H1 (cell line): ENCODE results near the gene FARS2. TPM values are rescaled to one million over a fixed set of nuclear protein-coding genes. Genes with fewer than 3 reads are reported as not detected.
A peak's percentile ranks its signal among the peaks of the same experiment; 100 is the strongest.

Source experiments
- CTCF ChIA-PET: fragments of 300-600 bp; sonication (Branson Sonifier 250); formaldehyde crosslinking; loops from one replicate; lab custom pipeline; 2021; ENCODE audit not compliant: partially characterized antibody; lab: Charles Lee
- POLR2A ChIA-PET: fragments of 300-600 bp; sonication (Branson Sonifier 250); formaldehyde crosslinking; loops from one replicate; lab custom pipeline; 2021; ENCODE audit warnings: inconsistent platforms; ENCODE audit not compliant: partially characterized antibody; lab: Charles Lee
- DNase-seq, 2 experiments: peaks; one replicate each; pipeline versions ENCODE4 v3.0.0 to v3.0.0-alpha.2; 2010 to 2022; ENCODE audit warnings: low spot score in 2 of 2, low read depth in 1 of 2, mixed read lengths in 1 of 2
- FAIRE-seq: peaks from 2 replicates; lab custom pipeline; 2011; peaks lifted over from hg19 to GRCh38; lab: Jason Lieb, UNC
- H2AFZ ChIP-seq: 2 replicates; pipeline ENCODE4 v1.8.1; 2012; ENCODE audit warnings: low read length, inconsistent platforms
- H2AK5ac ChIP-seq: 2 replicates; pipeline ENCODE4 v1.6.1; 2013; ENCODE audit warnings: low read depth, low read length
- H2BK120ac ChIP-seq: replicated peaks from 2 replicates; pipeline ENCODE3; 2013; ENCODE audit warnings: low read depth, low read length, inconsistent platforms
- H2BK12ac ChIP-seq: 2 replicates; pipeline ENCODE4 v1.6.1; 2013; ENCODE audit warnings: low read depth, low read length
- H2BK15ac ChIP-seq: 2 replicates; pipeline ENCODE4 v1.6.1; 2013; ENCODE audit warnings: low read length
- H2BK20ac ChIP-seq: 2 replicates; pipeline ENCODE4 v1.6.1; 2013; ENCODE audit warnings: low read length
- H2BK5ac ChIP-seq: 2 replicates; pipeline ENCODE4 v1.6.1; 2013; ENCODE audit warnings: low read depth, low read length
- H3K14ac ChIP-seq: 2 replicates; pipeline ENCODE4 v1.6.1; 2013; ENCODE audit warnings: inconsistent platforms; ENCODE audit not compliant: insufficient read length
- H3K18ac ChIP-seq: 2 replicates; pipeline ENCODE4 v1.6.1; 2013; ENCODE audit warnings: low read length; ENCODE audit errors: extremely low read depth
- H3K23ac ChIP-seq: 2 replicates; pipeline ENCODE4 v1.6.1; 2013; ENCODE audit warnings: inconsistent platforms; ENCODE audit not compliant: insufficient read length
- H3K23me2 ChIP-seq: 2 replicates; pipeline ENCODE4 v1.6.1; 2013; ENCODE audit warnings: low read depth, low read length
- H3K27ac ChIP-seq: 2 replicates; pipeline ENCODE4 v1.6.1; 2011; ENCODE audit warnings: low read depth, low read length, inconsistent platforms
- H3K27me3 ChIP-seq, 4 experiments: replicated peaks in 1 of 4; 1 replicate in 1 of 4; 2 replicates in 3 of 4; pipeline versions ENCODE4 v1.6.1 to v1.8.1; 2011 to 2013; ENCODE audit warnings: low read length in 3 of 4, mild to moderate bottlenecking in 3 of 4, inconsistent platforms in 2 of 4, mixed read lengths in 2 of 4, moderate library complexity in 1 of 4; ENCODE audit not compliant: control insufficient read depth in 3 of 4, insufficient read depth in 3 of 4; ENCODE audit errors: extremely low read depth in 1 of 4
- H3K36me3 ChIP-seq, 4 experiments: 2 replicates each; pipeline versions ENCODE4 v1.6.1 to v1.8.1; 2011 to 2013; ENCODE audit warnings: mild to moderate bottlenecking in 4 of 4, low read length in 3 of 4, moderate library complexity in 2 of 4, control low read depth in 1 of 4, inconsistent platforms in 1 of 4; ENCODE audit not compliant: insufficient read depth in 4 of 4, control insufficient read depth in 2 of 4
- H3K4ac ChIP-seq: replicated peaks from 2 replicates; pipeline ENCODE3; 2013; ENCODE audit warnings: low read length, low read depth, mixed read lengths, inconsistent platforms; ENCODE audit not compliant: insufficient read length
- H3K4me1 ChIP-seq, 4 experiments: replicated peaks in 1 of 4; 1 replicate in 1 of 4; 2 replicates in 3 of 4; pipeline versions ENCODE4 v1.6.1 to v1.8.1; 2011 to 2013; ENCODE audit warnings: low read length in 3 of 4, inconsistent platforms in 2 of 4, mixed read lengths in 1 of 4; ENCODE audit not compliant: insufficient read depth in 4 of 4, control insufficient read depth in 3 of 4
- H3K4me2 ChIP-seq, 2 experiments: 2 replicates each; pipeline versions ENCODE4 v1.6.1 to v1.8.1; 2011 to 2013; ENCODE audit warnings: low read depth in 2 of 2, low read length in 2 of 2, control low read depth in 1 of 2, inconsistent platforms in 1 of 2, mild to moderate bottlenecking in 1 of 2; ENCODE audit not compliant: insufficient read depth in 1 of 2
- H3K4me3 ChIP-seq, 4 experiments: fragments of 200-600, 300-600 bp in 1 of 4; sonication (generic), shearing (Covaris generic), sonication (Bioruptor Twin) in 1 of 4; 2 replicates each; pipeline versions ENCODE4 v1.5.1 to v1.8.1; 2011 to 2016; ENCODE audit warnings: low read length in 4 of 4, low read depth in 3 of 4, control low read depth in 2 of 4, inconsistent platforms in 2 of 4, mild to moderate bottlenecking in 2 of 4, mixed read lengths in 1 of 4, moderate library complexity in 1 of 4; ENCODE audit not compliant: insufficient read depth in 2 of 4; ENCODE audit errors: extremely low read depth in 1 of 4
- H3K56ac ChIP-seq: replicated peaks from 2 replicates; pipeline ENCODE3; 2013; ENCODE audit warnings: low read depth, mild to moderate bottlenecking, mixed read lengths, low read length, inconsistent platforms; ENCODE audit not compliant: insufficient read length
- H3K79me1 ChIP-seq: 2 replicates; pipeline ENCODE4 v1.6.1; 2013; ENCODE audit warnings: low read depth, low read length, control low read depth
- H3K79me2 ChIP-seq, 2 experiments: 2 replicates each; pipeline versions ENCODE4 v1.6.1 to v1.8.1; 2012 to 2013; ENCODE audit warnings: low read length in 2 of 2, mild to moderate bottlenecking in 2 of 2, inconsistent platforms in 1 of 2; ENCODE audit not compliant: insufficient read depth in 2 of 2, control insufficient read depth in 1 of 2
- H3K9ac ChIP-seq, 4 experiments: replicated peaks in 1 of 4; 1 replicate in 1 of 4; 2 replicates in 3 of 4; pipeline versions ENCODE4 v1.6.1 to v1.8.1; 2011 to 2013; ENCODE audit warnings: low read depth in 3 of 4, low read length in 3 of 4, control low read depth in 2 of 4, mild to moderate bottlenecking in 2 of 4, moderate library complexity in 2 of 4, inconsistent platforms in 1 of 4; ENCODE audit errors: extremely low read depth in 1 of 4
- H3K9me3 ChIP-seq, 2 experiments: 2 replicates each; pipeline versions ENCODE4 v1.6.1 to v1.8.1; 2012 to 2013; ENCODE audit warnings: mild to moderate bottlenecking in 2 of 2, moderate library complexity in 2 of 2, control low read depth in 1 of 2, inconsistent platforms in 1 of 2, low read depth in 1 of 2, low read length in 1 of 2, mixed read lengths in 1 of 2; ENCODE audit not compliant: insufficient read depth in 2 of 2
- H4K20me1 ChIP-seq, 2 experiments: replicated peaks in 1 of 2; 2 replicates each; pipeline versions ENCODE3 to v1.8.1; 2011 to 2013; ENCODE audit warnings: inconsistent platforms in 2 of 2, low read length in 2 of 2, mild to moderate bottlenecking in 1 of 2; ENCODE audit not compliant: insufficient read depth in 2 of 2, control insufficient read depth in 1 of 2
- H4K5ac ChIP-seq: 2 replicates; pipeline ENCODE4 v1.6.1; 2013; ENCODE audit warnings: low read length, low read depth, mixed read lengths, inconsistent platforms; ENCODE audit not compliant: insufficient read length
- H4K8ac ChIP-seq: 2 replicates; pipeline ENCODE4 v1.8.0; 2013; ENCODE audit warnings: mild to moderate bottlenecking, moderate library complexity, low read length, inconsistent platforms; ENCODE audit not compliant: insufficient read depth; ENCODE audit errors: extremely low read depth
- H4K91ac ChIP-seq: replicated peaks from 2 replicates; pipeline ENCODE3; 2013; ENCODE audit warnings: low read length, mixed read lengths, inconsistent platforms; ENCODE audit not compliant: insufficient read length
- GABPA ChIP-seq: IDR thresholded peaks from 2 replicates; pipeline ENCODE4 v1.6.1; 2011; ENCODE audit warnings: mild to moderate bottlenecking, low read length, moderate library complexity, borderline replicate concordance; ENCODE audit not compliant: insufficient read depth
- MAFK ChIP-seq: IDR thresholded peaks from 2 replicates; pipeline ENCODE4 v1.6.1; 2012; ENCODE audit warnings: low read depth, mild to moderate bottlenecking, improper control_type of control experiment, low read length
- SIRT6 ChIP-seq: IDR thresholded peaks from one replicate; pipeline ENCODE4 v1.7.1; 2012; ENCODE audit warnings: low read length, inconsistent platforms
- SRF ChIP-seq: IDR thresholded peaks from 2 replicates; pipeline ENCODE4 v1.6.1; 2011; ENCODE audit warnings: mild to moderate bottlenecking, low read depth, low read length, moderate library complexity
- WGBS, 2 experiments: shearing (Covaris generic) in 1 of 2; methylation state at CpG; one replicate each; pipeline versions ENCODE4 v1.1.6 to v1.1.7; 2013 to 2015; ENCODE audit warnings: low lambda C conversion rate in 2 of 2, mixed read lengths in 2 of 2, inconsistent platforms in 1 of 2, low coverage in 1 of 2, missing lambda C conversion rate in 1 of 2; ENCODE audit not compliant: insufficient replicate concordance in 2 of 2, insufficient coverage in 1 of 2, insufficient read length in 1 of 2; ENCODE audit errors: extremely low coverage in 1 of 2, missing lambda C conversion rate in 1 of 2; 5-methylcytosine and 5-hydroxymethylcytosine counted together
- polyA plus RNA-seq, 7 experiments: library from polyadenylated mRNA; depleted of rRNA in 3 of 7; stranded (reverse) in 5 of 7; unstranded in 2 of 7; fragments of >200 nt in 5 of 7; fragments of 200-250 nt in 2 of 7; gene quantifications; 1 replicate in 5 of 7; 2 replicates in 1 of 7; 4 replicates in 1 of 7; pipeline versions ENCODE4 v1.2.1 to v1.2.3, GENCODE V29; 2011 to 2013; ENCODE audit warnings: missing spikeins in 2 of 7, mixed read lengths in 2 of 7
- total RNA-seq: library from RNA; stranded (reverse); fragmentation: NEBNext Ultra II Directional; extraction: Animal tissue kit (Norgen Biotek cat#: 25700); gene quantifications from 2 replicates; pipeline ENCODE4 v1.2.1, GENCODE V29; 2021

The FARS2 gene
- total and polyA plus RNA-seq, 2 of the 8 experiments (the other 6 are each of a cell fraction or from before 2014, with no cell fraction given): 11.7 to 14.4 TPM

DNA sequence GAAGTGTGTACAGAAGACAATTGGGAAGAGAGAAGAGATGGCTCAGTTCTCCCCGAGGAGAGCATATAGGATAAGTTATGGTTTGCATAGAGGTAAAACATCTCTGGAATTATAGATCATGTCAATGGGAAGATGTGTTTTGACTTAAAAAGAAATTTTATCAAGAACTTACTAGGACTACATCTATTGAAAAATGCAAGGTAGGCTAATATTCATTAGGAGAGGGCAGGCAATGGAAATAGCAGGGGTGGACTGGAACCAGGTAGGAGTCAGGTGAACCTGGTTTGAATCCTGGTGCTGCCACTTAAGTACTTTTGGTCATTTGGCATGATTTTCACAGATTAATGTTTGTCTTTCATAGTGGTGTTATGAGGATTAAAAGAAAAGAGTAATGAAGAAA, 96.2 kb downstream of the FARS2 start:
- peak overlapping the region; percentile 77 for H3K14ac ChIP-seq
- no peak overlapping the region for H3K27ac ChIP-seq
- H2BK15ac ChIP-seq: no peak overlapping the region
- no peak for TF ChIP-seq SRF
- no peak for TF ChIP-seq GABPA
- TF ChIP-seq SIRT6: no peak
- no peak for TF ChIP-seq MAFK
- no peak overlapping the region for H3K23ac ChIP-seq
- DNase-seq (no peak), FAIRE-seq (no peak)
- H3K9ac ChIP-seq: no peak overlapping the region
- no peak overlapping the region for H4K5ac ChIP-seq
- no peak overlapping the region for H4K8ac ChIP-seq
- POLR2A ChIA-PET: no interaction called here
- no peak overlapping the region for H3K4me3 ChIP-seq
- H3K4ac ChIP-seq: no peak overlapping the region
- H2BK120ac ChIP-seq: no peak overlapping the region
- H4K91ac ChIP-seq: no peak overlapping the region
- CTCF ChIA-PET: interaction anchor here (0.6 kb wide), 1 partner anchor 26 kb away, joined by 3 read pairs; no protein-coding TSS in a partner anchor
- H3K18ac ChIP-seq: no peak overlapping the region
- H2BK20ac ChIP-seq: no peak overlapping the region
- no peak overlapping the region for H3K56ac ChIP-seq
- no peaks in the 10 kb centered on the region for H3K23me2 ChIP-seq
- H3K9me3 ChIP-seq: no peaks in the 10 kb centered on the region
- no peaks in the 10 kb centered on the region for H3K79me2 ChIP-seq
- no peaks in the 10 kb centered on the region for H3K27me3 ChIP-seq
- no peaks in the 10 kb centered on the region for H3K4me1 ChIP-seq
- H3K36me3 ChIP-seq: no peaks in the 10 kb centered on the region
- no peak overlapping the region for H2AFZ ChIP-seq
- no peak overlapping the region for H2BK5ac ChIP-seq
- H4K20me1 ChIP-seq: peaks cover 0 to 3% of the 10 kb centered on the region in 2 experiments
- WGBS, 2 experiments: 92% methylated on average over 1 of the region's 1 CpG; no CpG with 5 or more reads in 1 of the 2 experiments
- H3K4me2 ChIP-seq: no peak overlapping the region
- no peak overlapping the region for H2AK5ac ChIP-seq
- H3K79me1 ChIP-seq: no peaks in the 10 kb centered on the region
- no peak overlapping the region for H2BK12ac ChIP-seq
